GM19043 (cell line): Measurements from ENCODE around the gene PHLDB2.
A peak's percentile ranks its signal among the peaks of the same experiment; 100 is the strongest.

ENCODE experiments used
- ATAC-seq: cut with Tn5 transposase; IDR thresholded peaks from one replicate; pipeline ENCODE4 v1.9.1; 2021; ENCODE audit warnings: low read depth; ENCODE audit not compliant: unreplicated experiment

Gene PHLDB2

DNA sequence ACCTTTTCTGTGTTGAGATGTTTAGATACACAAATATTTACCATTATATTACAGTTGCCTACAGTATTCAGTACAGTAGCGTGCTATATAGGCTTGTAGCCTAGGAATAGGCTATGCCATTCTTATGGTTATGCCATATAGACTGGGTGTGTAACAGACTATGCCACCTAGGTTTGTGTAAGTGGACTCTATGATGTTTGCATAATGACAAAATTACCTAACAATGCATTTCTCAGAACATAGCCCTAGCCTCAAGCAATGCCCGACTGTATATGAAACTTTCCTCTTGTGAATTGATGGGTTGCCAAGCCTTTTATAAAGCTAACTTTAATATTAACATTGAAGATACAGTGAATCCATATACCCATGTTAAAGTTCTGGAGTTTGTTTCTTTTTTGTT lies 10.3 kb upstream of the PHLDB2 start:
- ATAC-seq, result no peak

DNA sequence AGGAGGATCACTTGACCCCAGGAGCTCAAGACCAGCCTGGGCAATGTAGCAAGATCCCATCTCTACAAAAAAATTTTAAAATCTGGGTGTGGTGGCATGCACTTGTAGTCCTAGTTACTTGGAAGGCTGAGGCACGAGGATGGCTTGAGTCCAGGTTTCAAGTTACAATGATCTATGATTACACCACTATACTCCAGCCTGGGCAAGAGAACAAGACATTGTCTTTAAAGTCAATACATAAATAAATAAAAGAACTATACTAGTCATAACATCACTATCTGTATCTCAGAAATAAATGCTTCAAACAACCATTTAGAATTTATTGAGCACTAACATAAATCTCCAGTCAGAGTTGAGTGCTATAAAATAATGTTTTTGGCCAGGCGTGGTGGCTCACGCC lies 8.5 kb upstream of the PHLDB2 start:
- no peak for ATAC-seq

DNA sequence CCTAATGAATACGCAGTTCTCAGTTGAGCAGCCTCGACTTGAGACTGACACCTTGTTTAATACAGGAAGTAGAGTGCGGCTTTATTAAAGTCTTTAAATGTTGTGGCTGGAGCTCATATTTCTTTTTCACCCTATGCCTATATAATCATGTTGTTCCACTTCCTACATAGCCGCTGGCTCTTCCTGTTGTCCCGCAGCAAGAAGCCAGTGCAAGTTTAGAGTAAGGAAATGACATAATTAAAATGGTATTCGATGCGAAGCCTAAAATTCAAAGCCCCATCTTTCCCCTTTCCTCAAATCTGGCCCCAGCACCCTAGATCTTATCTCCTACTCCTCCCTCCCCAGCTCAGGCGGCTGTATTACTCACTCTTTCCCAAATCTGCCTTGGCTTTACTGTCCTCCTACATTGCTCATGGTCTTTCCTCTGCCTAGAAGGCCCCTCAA lies 7.5 kb upstream of the PHLDB2 start:
- ATAC-seq, result no peak

DNA sequence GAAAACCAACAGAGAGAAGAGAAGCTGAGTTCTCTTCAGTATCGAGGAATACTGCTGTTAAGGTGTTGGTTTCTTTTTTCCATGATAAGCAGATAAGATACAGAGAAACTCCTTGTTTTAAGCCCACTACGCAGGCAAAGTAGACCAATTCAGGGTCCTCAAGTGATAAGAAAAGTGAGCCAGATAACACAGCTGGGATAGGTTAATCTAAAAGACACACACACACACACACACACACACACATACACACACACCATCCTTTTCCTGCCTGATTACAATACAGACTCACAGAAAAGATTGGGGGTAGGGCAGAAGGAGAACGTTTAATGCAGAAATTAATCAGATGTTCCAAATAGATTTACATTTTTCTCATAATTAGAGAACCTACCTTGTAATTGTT lies 6.5 kb upstream of the PHLDB2 start:
- no peak for ATAC-seq

DNA sequence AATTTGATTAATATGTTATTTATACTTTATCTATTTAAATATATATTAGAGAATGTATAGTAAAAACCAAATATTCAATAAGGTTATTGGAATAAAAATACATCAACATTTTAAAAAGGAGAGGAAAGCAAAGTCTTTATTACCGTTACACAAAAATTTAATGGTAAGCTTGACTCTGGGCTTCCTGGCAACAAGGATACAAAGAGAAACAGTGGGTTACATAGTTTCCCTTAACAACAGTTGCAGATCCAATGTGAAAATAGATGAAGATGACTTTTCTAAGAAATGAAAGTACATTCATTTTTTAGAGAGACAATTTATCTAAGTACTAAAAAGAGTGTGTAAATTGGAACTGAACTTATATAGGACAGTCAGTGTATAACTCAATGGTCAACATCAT lies 6.0 kb upstream of the PHLDB2 start:
- no peak for ATAC-seq

DNA sequence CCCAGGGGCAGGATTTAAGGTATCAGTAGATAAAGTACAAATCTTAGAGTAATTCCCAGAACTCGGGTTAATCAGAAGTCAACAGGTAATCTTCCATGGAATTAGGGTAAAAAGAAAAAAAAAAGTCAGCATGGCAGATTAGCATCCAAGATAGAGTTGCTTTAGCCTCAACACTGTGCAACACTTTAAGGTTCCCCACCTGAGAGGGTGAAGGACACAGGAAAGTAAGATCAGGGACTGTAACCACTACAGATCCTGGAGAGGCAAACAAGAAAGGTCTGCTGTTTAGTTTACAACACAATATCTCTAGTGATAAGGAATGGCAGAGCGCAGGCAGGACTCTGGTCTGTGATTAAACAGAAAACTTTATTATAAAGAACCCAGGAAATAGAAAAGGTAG lies 4.1 kb upstream of the PHLDB2 start:
- no peak for ATAC-seq

DNA sequence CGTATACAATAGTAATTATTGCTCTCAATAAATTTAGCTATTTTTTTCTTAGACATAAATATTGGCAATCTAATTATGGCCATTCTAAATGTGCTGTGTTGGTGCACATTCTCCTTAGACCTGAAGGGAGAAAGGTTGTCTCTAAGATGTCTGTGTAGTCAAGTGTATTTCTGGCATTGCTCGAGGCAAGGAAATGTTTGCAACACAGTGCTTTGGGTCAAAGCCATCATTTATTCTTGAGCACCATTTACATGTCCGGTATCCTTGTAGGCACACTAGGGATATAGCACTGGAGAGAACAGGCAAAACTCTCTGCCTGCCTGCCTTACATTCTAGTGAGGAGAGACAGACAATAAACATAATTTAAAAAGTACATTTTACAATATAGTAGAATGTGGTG lies 2.6 kb upstream of the PHLDB2 start:
- ATAC-seq, result no peak

DNA sequence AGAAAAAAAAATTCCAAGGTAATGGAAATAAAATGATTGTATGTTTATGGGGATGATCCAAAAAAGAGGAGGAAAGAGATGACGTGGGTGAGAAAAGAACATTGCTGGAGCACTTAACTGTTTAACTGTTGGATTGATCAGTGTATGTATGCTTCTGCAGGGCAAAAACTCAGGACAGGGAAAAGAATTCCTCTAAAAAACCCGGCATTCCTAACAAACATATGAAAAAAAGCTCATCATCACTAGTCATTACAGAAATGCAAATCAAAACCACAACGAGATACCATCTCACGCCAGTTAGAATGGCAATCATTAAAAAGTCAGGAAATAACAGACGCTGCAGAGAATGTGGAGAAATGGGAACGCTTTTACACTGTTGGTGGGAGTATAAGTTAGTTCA lies 1.6 kb upstream of the PHLDB2 start:
- ATAC-seq, result no peak

DNA sequence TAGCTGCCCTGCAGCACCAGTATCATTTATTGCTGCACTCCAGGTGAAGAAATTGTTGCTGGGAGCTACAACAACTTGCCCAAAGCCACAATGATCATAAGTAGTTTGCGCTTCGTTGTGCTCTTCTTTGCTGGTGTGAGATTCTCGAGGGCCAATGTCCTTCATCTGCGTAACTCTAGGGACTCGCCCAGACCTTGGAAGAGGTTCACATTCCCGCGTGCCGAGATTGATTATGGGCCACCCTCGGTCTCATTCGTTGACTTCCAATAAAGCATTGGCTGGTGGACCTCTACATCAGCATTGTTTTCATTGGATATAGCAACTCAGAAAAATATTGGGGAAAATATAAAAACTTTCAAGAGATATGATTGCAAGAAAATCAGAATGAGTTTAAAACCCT lies 423 bp upstream of the PHLDB2 start:
- ATAC-seq, result no peak

DNA sequence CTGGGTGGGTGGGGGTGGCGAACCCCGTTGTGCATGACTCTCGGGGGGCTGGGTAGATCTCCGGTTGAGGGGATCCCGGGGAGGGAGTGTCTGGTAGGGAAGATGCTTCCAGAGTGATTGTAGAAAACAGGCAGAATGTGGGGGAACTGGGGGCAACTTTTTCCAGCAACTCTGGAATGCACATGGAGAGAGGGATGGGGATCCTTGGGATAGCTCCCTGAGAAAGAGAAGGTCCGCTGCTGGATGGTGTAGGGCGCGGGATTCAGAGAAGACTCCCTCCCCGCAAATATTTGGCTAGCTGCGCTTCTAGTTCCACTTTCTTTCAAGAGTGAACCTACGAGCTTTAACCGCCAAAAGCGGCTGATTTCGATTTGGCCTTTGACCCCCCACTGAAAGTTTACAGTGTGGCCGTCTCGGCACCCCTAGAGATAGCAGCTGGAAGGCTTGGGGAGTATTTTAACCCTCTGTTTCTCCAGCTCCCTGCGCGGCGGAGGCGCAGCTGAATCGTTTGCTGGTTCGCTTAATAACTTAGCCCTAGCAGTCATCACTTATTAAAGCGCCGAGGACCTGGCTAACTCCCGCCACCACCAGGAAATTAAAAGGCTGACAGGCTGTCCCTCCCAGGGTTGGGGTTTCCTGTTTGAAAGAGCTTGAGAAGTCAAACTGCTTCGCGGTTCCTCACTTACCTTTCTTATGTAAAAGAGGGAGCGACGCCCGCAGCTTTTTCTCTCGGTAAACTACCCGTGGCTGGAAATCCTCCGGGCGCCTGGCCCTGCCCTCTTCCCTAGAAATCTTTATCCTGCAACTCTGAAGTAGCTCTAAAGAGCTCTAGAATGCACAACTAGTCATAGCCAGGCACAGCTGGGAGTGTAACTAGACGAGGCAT lies 1.2 kb downstream of the PHLDB2 start:
- peak; percentile 88 for ATAC-seq

DNA sequence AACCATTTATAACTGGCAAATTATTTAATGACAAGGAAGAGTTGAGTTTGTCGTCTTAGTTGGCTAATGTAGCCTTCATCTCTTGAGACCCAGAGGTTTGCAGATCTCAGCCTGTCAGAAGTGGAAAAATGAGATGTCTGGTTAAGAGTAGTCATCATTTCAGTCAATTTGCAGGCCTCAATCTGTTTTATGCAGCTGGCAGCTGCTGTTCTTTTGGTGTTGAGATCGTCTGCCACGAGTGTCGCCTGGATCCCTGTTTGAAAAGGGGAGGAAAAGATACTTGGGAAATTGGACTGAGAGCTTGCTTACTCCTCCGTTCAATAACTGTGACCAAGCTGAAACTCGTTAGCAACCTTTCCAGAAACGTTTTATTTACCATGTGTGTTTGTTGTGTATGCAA lies 2.3 kb downstream of the PHLDB2 start:
- ATAC-seq, result no peak

DNA sequence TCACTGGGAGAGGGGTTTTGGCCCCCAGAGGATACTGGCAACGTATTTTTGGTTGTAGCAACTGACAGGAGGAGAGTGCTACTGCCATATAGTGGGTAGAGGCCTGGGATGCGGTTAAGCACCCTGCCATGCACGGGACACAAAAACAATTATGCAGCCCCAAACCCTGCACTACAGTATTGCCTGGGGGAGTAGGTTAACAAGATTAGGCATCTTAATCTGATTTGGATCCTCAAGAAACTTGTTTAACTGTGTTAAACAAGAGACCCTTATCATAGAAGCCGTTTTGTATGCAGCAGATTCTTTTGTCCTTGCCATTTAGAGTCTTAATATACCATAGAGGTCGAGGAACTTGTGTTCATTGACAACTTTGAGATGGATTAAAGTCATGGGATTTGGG lies 3.4 kb downstream of the PHLDB2 start:
- no peak for ATAC-seq

DNA sequence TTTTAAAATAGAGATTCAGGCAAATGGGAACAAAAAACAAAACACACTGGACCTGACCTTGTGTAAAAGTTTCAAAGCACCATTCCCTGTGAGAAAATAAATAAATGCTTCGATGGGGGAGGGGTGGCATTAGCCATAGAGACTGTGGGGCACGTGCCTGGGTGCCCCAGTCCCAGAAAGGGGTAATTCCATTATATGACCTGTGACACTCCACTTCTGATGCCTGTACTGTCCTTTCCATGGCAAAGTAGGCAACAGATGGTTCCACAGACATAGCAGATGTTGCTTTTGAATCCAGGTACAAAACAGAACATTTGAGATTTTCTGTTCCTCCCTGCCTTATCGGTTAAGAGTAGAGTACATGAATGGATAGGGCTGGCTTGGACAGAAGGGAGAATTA lies 3.9 kb downstream of the PHLDB2 start:
- no peak for ATAC-seq

DNA sequence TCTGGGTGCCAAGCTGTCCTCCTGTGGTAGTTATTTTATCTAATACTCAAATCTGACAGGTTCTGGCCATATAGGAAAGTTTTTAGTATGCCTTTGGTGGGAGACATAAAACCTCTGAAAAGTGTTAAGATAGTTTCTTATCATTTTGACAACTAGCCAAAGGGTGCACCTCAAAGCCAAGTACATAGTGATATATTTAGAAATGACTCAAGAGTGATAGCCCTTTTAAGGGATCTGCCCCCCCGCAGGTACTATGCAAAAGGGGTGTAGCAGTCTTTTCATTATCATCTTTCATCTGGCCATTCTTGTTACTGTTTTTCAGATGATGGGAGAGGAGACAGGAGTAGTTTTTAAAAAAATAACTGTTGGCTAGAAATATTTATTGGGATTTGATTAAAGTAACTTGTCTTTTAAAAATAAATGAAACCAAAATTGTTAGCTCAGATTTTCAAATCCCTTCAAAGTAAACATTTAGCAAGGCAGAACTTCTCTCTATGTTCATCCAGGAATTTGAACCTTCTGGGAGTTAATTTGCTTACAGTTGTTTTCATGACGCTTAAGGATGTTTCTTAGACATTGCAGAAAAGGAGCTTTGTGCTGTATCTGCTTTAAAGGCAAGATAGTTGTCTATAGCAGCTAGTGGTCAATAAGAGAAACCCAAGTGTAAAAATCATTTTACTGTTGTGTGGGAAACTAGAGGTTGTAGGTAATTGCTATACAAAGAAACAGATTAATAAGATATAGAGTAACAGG lies 5.1 kb downstream of the PHLDB2 start:
- ATAC-seq, result no peak

DNA sequence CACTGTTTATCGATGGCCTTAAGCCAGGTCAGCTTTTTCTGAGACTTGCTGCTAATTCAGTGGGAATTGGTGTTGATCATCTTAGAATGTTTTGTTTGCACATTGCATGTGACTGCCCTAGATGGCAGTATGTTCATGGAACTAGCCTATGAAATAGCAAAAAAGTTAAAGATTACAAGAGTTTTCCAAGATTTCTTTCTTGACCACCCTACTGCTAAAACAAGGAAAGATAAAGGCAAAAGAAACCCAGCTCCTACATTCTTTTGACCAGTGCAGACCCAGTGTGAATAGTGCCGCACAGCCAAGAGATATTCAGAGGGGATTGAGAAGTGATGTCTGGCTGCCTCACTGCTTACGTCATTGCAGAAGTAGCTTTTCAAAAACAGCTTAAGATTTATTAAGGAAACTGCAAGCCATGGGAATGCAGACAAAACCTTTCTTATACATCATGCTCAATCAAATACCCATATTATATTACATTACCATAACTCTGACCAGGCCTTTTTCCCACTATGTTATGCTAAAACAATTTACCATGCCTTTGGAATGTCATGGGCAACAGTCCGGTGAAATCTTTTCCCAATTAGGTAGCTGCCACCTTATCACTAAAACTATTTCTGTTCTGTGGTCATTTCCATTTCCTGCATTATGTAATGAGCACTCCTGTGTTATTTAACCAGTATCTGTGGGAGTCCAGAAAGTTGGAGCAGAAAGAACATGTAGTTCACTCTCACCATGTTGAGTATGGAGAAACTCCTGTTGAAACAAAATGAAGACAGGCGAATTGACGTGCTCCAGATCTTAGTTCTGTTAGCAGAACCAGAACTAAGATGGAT lies 6.0 kb downstream of the PHLDB2 start:
- ATAC-seq, result no peak

DNA sequence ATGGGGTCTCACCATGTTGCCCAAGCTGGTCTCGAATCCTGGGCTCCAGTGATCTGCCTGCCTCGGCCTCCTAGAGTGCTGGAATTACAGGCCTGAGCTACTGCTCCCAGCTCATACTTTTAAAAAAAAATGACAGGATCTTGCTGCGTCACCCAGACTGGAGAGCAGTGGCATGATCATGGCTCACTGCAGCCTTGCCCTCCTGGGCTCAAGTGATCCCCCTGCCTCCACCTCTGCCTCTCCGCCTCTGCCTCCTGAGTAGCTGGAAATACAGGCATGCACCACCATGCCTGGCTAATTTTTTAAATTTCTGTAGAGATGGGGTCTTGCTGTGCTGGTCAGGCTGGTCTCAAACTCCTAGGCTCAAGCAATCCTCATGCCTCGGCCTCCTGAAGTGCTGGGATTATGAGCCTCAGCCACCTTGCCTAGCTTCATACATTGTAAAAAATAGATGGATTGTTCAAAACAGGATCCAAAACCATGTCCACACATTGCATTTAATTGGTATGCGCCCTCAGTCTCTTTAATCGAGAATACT lies 8.9 kb downstream of the PHLDB2 start:
- no peak for ATAC-seq

DNA sequence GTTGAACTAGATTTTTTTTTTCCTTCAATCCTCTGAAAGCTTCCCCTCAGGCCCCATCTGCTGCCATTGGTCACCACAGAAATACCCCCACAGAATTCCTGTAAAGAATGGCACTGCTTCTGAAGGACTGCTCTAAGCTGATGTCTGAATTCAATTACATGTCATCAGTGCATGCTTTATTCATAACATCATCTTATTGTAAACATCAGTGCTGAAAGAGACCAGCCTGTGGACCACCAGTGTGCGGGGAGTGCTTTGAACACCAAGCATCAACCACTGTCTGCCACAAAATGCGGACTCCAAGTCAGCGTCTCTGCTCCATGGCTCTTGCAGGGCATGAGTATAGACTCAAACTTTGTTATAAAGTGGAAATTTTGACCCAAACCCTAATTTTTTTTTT lies 11.6 kb downstream of the PHLDB2 start:
- ATAC-seq, result no peak

DNA sequence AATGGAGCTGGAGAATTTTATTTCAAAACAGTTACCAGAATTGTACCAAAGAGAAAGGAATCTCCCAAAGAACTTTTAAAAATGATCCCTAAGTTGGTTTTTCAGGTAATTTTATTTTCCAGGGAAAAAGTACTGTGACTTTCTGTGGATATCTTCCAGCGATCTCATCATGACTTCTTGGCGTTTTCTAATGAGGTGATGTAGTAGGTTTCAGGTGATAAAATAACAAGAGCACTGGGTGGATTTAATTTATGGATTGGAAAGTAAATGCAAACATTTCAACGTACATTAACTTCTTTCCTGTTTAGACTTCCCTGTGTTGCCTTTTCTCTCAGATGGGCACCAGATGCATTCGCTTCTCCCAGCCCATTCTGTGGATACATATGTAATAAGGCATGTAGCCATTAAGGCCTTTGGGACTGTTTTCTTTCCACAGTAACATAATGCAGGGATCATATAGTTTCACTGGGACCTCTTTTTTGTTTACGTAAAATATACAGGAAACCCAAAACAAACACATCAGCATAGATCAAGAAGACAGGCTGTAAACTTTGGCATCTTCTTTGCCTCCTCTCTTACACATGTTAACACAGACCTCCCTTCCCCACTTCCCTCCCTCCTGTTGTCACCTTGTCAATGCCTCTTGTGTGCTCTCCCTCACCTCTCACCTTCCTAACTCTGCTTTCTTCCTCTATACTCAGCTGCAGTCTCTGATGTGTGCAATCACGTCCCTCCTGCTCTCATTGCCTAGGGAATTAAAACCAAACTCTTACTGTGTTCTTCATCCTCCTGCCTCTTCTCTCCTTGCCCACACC lies 13.0 kb downstream of the PHLDB2 start:
- no peak for ATAC-seq

DNA sequence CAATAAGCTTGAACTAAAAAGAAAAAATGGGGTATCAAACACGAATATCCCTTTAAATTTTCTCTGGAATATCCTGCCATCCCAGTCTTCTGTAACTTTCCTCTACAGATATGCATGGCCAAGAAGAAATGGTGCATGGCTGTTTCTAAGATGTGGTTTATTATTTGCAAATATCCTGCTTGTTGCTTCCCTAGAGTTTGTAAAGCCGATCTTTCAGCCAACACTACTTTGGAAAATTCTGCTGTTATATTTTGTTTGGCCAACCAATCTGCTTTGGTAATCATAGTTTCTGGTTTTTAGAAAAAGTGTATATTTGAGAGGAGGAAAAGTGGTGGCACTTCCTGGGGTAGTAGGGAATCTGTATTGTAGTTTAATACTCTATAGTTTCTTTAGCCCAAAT lies 13.9 kb downstream of the PHLDB2 start:
- ATAC-seq, result no peak
